Neural crest cell (in vitro differentiated cells): ENCODE measurements around the gene RYR2. TPM values are rescaled to one million over a fixed set of nuclear protein-coding genes. Genes with fewer than 3 reads are reported as not detected.

Experiments
- DNase-seq: peaks from one replicate; pipeline ENCODE4 v3.0.0; 2021; ENCODE audit warnings: low read depth, mixed read lengths, low spot score
- H3K27ac Mint-ChIP-seq: one replicate; pipeline ENCODE4 v1.8.0; 2021; ENCODE audit warnings: mild to moderate bottlenecking, mixed read lengths; ENCODE audit not compliant: unreplicated experiment
- H3K27me3 Mint-ChIP-seq: 2 replicates; pipeline ENCODE4 v1.8.0; 2021; ENCODE audit warnings: low read depth, mild to moderate bottlenecking, mixed read lengths
- H3K36me3 Mint-ChIP-seq: 2 replicates; pipeline ENCODE4 v1.8.0; 2021; ENCODE audit warnings: low read depth, mild to moderate bottlenecking, mixed read lengths
- H3K4me1 Mint-ChIP-seq: 2 replicates; pipeline ENCODE4 v1.8.0; 2021; ENCODE audit warnings: mixed read lengths
- H3K4me3 Mint-ChIP-seq: one replicate; pipeline ENCODE4 v1.8.0; 2021; ENCODE audit warnings: mild to moderate bottlenecking, mixed read lengths
- H3K9me3 Mint-ChIP-seq: 2 replicates; pipeline ENCODE4 v1.8.0; 2021; ENCODE audit warnings: mixed read lengths
- total RNA-seq: library from RNA; stranded (reverse); gene quantifications from 2 replicates; pipeline ENCODE4 v1.2.1, GENCODE V29; 2021
- TF ChIP-seq, protein P1 (sequence below): fragments of 200-600 bp; sonication (generic); conservative IDR thresholded peaks from 2 replicates; pipeline ENCODE4 v1.5.0; 2021; ENCODE audit warnings: antibody characterized with exemption, mild to moderate bottlenecking

Gene RYR2
- total RNA-seq, 1 donor from 2014 or later: 0.07 TPM

DNA sequence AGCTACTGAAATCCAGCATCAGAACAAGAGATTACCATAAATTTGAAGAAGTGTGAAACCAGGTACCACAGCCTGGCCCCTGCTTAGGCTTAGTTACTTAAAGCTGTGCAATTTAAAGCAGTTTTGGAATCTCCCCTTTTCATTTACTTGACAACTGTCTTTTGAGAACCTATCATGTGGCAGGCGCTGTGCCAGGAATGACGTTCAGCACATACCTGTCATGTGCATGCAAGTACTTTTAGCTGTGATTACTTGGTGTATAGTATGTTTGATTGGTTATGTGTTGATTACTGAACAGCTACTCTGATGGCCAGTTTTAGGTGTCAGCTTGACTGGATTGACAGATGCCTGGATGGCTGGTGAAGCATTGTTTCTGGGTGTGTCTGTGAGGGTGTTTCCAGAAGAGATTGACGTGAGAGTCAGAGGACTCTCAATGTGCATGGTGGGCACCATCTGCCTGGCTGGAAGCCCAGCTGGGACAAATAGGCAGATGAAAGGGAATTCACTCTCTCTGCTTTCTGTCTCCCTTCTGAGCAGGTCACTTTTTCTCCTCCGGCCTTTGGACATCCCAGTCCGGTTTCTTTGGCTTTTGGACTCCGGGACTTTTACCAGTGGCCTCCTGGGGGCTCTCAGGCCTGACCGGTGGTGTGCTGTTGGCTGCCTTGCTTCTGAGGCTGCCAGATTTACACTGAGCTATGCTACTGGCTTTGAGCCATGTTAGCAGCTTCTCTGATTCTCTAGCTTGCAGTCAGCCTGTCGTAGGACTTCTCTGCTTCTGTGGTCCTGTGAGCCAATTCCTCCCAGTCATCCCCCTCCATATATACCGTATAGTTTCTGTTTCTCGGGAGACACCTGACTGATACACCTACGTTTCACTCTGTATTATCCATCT is 178.0 kb downstream of the RYR2 start:
- Mint-ChIP-seq H3K4me3 (no peak overlapping the region), H3K27ac (no peak overlapping the region), H3K36me3 (no peaks in the 10 kb centered on the region), H3K4me1 (no peaks in the 10 kb centered on the region), H3K27me3 (no peaks in the 10 kb centered on the region), H3K9me3 (peaks cover 2% of the 10 kb centered on the region)
- DNase-seq: no peak
- TF ChIP-seq, protein P1, sequence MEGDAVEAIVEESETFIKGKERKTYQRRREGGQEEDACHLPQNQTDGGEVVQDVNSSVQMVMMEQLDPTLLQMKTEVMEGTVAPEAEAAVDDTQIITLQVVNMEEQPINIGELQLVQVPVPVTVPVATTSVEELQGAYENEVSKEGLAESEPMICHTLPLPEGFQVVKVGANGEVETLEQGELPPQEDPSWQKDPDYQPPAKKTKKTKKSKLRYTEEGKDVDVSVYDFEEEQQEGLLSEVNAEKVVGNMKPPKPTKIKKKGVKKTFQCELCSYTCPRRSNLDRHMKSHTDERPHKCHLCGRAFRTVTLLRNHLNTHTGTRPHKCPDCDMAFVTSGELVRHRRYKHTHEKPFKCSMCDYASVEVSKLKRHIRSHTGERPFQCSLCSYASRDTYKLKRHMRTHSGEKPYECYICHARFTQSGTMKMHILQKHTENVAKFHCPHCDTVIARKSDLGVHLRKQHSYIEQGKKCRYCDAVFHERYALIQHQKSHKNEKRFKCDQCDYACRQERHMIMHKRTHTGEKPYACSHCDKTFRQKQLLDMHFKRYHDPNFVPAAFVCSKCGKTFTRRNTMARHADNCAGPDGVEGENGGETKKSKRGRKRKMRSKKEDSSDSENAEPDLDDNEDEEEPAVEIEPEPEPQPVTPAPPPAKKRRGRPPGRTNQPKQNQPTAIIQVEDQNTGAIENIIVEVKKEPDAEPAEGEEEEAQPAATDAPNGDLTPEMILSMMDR: no peak

DNA sequence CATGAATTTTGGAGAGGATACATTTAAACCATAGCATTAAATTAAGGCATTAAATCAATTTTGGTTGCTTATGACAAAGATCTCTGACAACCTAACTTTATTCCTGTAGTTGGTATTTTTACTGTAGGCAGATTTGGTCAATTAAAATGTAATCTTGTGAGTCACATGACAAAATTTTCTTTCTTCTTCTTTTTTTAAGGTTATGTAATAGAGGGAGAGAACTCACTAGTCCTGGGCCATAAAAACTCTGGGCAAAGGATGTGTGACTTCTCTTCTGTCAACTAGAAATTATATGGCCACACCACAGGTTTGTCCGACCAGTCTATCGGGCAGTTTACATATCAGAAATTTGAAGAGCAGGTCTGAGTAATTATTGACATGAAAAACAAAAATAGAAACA is 181.4 kb downstream of the RYR2 start:
- Mint-ChIP-seq H3K4me3 (no peak overlapping the region), H3K27ac (no peak overlapping the region), H3K9me3 (peaks cover 2% of the 10 kb centered on the region), H3K36me3 (no peaks in the 10 kb centered on the region), H3K27me3 (no peaks in the 10 kb centered on the region), H3K4me1 (no peaks in the 10 kb centered on the region)
- TF ChIP-seq, protein P1: no peak
- no peak for DNase-seq

DNA sequence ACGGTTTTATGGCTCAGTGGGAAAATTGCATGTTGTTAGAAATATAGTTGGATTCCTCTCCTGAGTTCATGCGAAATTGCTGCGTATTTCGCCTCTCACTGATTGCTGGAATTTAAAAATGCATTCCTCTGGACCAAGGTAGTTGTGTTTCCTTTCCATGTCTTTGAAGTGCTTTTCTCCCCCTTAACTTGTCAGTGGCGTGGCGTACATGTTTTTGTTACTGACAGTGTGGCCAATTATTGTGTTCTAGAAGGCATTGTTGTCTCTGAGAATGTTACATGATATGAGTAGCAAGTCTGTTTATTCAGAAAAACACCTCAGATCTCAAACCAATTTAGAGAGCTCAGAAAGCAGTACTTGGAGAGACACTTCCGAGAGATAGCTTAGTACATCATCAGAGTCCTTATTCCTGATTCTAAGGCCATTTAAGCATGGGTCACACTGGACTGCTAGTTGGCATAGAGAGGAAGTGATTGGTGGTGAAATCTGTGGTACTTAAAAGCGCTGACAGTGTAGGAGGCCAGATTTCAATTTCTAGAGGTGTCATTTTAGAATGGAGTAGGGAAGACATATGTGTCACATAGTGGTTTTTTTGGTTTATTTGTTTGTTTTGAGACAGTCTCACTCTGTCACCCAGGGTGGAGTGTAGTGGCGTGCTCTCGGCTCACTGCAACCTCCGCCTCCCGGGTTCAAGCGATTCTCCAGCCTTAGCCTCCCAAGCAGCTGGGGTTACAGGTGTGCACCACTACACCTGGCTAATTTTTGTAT is 184.4 kb downstream of the RYR2 start:
- DNase-seq: no peak
- Mint-ChIP-seq H3K4me3 (no peak overlapping the region), H3K27me3 (no peaks in the 10 kb centered on the region), H3K9me3 (peaks cover 2% of the 10 kb centered on the region), H3K4me1 (no peaks in the 10 kb centered on the region), H3K36me3 (no peaks in the 10 kb centered on the region), H3K27ac (no peak overlapping the region)
- TF ChIP-seq, protein P1: no peak

DNA sequence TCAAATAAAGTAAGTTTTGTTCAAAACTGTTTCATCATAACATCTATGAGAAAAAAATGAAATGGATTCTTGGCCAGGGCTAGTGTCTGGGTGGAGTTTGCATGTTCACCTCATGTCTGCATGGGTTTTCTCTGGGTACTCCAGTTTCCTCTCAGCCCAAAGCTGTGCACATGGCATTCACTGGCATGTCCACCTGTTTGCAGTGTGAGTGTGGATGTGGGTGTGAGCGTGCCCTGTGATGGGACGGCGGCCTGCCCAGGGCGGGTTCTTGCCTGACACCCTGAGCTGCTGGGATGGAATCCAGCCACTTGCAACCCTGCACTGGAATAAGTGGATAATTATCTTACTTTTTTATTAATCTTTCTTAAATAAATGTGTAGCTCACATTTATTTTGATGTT is 185.5 kb downstream of the RYR2 start:
- no peak for DNase-seq
- Mint-ChIP-seq H3K4me3 (no peak overlapping the region), H3K27ac (no peak overlapping the region), H3K9me3 (no peaks in the 10 kb centered on the region), H3K4me1 (no peaks in the 10 kb centered on the region), H3K36me3 (no peaks in the 10 kb centered on the region), H3K27me3 (no peaks in the 10 kb centered on the region)
- TF ChIP-seq, protein P1: no peak

DNA sequence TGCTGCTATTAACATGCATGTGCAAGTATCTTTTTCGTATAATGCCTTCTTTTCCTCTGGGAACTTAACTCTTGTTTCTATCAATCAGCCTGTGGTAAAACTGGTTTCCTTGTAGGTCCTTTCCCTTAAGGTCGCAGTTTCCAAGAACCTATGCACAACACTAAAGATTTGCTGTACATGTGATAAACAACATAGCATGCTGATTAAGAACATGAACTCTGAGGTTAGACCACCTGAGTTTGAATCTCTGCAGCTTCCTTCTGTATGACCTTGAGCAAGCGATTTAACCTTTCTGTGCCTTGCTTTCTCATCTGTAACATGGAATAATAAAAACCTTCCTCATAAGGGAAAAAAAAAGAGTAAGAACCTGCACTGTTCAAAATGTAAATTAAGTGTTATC is 186.4 kb downstream of the RYR2 start:
- no peak for DNase-seq
- no peaks in the 10 kb centered on the region for H3K4me1 Mint-ChIP-seq
- no peak overlapping the region for H3K4me3 Mint-ChIP-seq
- H3K9me3 Mint-ChIP-seq: no peaks in the 10 kb centered on the region
- H3K27ac Mint-ChIP-seq: no peak overlapping the region
- TF ChIP-seq, protein P1: no peak
- H3K27me3 Mint-ChIP-seq: no peaks in the 10 kb centered on the region
- H3K36me3 Mint-ChIP-seq: no peaks in the 10 kb centered on the region
